Testis (tissue), 2 donors: Measurements from ENCODE around the gene SEPTIN2.

ENCODE experiments used
- CTCF ChIP-seq, 3 experiments: fragments of 450-650 bp in 2 of 3; fragments of 200-600 bp in 1 of 3; sonication (generic) in 1 of 3; IDR thresholded peaks; one replicate each; pipeline ENCODE4 v1.5.1; 2016 to 2019; ENCODE audit warnings: antibody characterized with exemption in 3 of 3, mild to moderate bottlenecking in 2 of 3, moderate library complexity in 1 of 3
- POLR2A ChIP-seq: fragments of 450-650 bp; IDR thresholded peaks from one replicate; pipeline ENCODE4 v1.6.1; 2017; ENCODE audit warnings: antibody characterized with exemption, mild to moderate bottlenecking, moderate library complexity

- TF ChIP-seq POLR2A (no peak), CTCF (IDR thresholded peaks at IDR 0.05) (no peak)
Measured at GRCh38 chr2:241272303-241273209, 43.2 kb upstream of the SEPTIN2 start.
